ENCODE measurements around the gene CALU. TPM values are rescaled to one million over a fixed set of nuclear protein-coding genes. Genes with fewer than 3 reads are reported as not detected.

Gene CALU
- total RNA-seq, 2 donors from 2014 or later, result 190 to 353 TPM

GRCh38 chr7:128800567-128800966 is 61.4 kb downstream of the CALU start:
- no peak for ATAC-seq

GRCh38 chr7:128801003-128801402 is 61.8 kb downstream of the CALU start:
- no peak for ATAC-seq
- intact Hi-C loops (cut with DNase I), result no loop called here
- no peak for DNase-seq

More at GRCh38 chr7:128800567-128800966, 61.4 kb downstream of the CALU start:
- intact Hi-C loops (cut with DNase I), result no loop called here
- DNase-seq, result no peak

- intact Hi-C loops (cut with DNase I), result no loop called here
- DNase-seq (no peak), ATAC-seq (no peak)
Observed at GRCh38 chr7:128801667-128802418, 62.7 kb downstream of the CALU start.

DNA sequence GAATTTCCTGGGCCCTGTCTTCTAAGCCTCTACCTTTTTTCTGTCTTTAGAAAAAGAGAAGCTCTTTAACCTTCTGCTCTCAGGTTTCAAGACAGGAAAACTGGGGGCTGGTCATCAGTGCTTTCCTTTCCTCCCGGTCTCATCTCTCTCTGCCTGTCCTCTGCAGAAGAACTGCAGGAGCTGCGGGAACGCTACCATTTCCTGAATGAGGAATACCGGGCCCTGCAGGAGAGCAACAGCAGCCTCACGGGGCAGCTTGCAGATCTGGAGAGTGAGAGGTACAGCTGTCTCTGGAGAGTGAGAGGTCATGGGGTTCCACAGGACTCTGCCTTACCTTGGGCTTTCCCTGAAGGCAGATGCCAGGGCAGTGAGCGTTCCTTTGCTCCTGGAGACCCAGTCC is 65.3 kb downstream of the CALU start:
- no peak for ATAC-seq
- no peak for DNase-seq
- intact Hi-C loops (cut with DNase I), result no loop called here

DNA sequence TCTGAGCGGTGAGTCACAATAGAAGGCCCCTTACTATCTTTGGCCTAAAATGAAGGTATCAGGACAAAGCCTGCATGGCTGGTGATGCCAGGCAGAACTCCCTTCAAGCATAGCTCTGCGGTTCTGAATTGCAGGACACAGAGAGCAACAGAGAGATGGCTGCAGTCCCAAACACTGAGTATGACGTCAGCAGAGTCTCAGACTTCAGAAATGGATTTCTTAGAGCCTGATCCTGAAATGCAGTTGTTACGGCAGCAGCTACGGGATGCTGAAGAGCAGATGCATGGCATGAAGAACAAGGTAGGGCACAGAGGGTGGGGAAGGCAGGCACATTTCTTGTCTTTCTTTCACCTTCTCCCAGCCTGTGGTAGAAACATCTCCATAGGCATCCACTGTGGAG is 66.1 kb downstream of the CALU start:
- intact Hi-C loops (cut with DNase I), result no loop called here
- no peak for ATAC-seq
- DNase-seq, result no peak

GRCh38 chr7:128807191-128807590 is 68.0 kb downstream of the CALU start:
- no peak for ATAC-seq
- DNase-seq, result no peak
- intact Hi-C loops (cut with DNase I), result no loop called here

DNA sequence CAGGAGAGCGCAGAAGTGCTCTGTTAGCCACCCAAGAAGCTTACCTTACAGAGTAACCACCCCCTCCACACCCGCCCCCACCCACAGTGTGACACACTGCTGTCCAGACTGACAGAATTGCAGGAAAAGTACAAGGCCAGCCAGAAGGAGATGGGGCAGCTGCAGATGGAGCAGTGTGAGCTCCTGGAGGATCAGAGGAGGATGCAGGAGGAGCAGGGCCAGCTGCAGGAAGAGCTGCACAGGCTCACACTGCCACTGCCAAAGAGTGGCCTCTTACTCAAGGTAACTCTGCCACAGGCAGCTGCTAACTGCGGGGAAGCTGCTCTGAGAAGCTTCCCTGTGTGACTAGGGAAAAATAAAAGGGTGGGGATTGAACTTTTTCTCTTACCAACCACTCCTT is 70.2 kb downstream of the CALU start:
- intact Hi-C loops (cut with DNase I), result no loop called here
- no peak for DNase-seq
- ATAC-seq, result no peak

- no peak for ATAC-seq
- intact Hi-C loops (cut with DNase I), result no loop called here
- DNase-seq, result no peak
Observed at GRCh38 chr7:128810473-128810872, 71.3 kb downstream of the CALU start.

DNA sequence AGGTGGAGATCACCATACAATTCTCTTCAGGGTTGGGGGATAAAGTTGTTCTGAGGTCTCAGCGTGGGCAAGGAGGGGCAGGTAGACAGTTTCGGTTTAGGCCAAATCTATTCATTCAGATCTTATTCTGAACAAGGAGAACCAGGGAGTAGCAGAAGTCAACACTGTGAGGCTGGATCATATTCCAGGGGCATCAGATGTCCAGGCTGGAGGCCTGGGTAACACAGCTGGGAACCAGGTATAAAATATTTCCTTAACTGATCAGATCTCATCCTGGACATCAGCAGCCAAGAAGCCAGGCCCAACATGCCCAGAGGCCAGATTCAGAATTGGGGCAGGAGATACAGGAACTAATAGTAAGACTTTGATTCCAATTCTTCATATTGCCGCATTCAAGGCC is 71.8 kb downstream of the CALU start:
- intact Hi-C loops (cut with DNase I), result no loop called here
- DNase-seq, result no peak
- no peak for ATAC-seq

GRCh38 chr7:128811631-128812430 is 72.7 kb downstream of the CALU start:
- ATAC-seq, result no peak

GRCh38 chr7:128812514-128813168 is 73.5 kb downstream of the CALU start:
- DNase-seq (peak; percentile 62), ATAC-seq (peak; percentile 41 to 69)
- intact Hi-C loops (cut with DNase I), result no loop called here

More at GRCh38 chr7:128811631-128812430, 72.7 kb downstream of the CALU start:
- intact Hi-C loops (cut with DNase I), result no loop called here
- no peak for DNase-seq

- ATAC-seq, result no peak
- DNase-seq, result no peak
- intact Hi-C loops (cut with DNase I), result no loop called here
Observed at GRCh38 chr7:128814499-128814898, 75.3 kb downstream of the CALU start.

DNA sequence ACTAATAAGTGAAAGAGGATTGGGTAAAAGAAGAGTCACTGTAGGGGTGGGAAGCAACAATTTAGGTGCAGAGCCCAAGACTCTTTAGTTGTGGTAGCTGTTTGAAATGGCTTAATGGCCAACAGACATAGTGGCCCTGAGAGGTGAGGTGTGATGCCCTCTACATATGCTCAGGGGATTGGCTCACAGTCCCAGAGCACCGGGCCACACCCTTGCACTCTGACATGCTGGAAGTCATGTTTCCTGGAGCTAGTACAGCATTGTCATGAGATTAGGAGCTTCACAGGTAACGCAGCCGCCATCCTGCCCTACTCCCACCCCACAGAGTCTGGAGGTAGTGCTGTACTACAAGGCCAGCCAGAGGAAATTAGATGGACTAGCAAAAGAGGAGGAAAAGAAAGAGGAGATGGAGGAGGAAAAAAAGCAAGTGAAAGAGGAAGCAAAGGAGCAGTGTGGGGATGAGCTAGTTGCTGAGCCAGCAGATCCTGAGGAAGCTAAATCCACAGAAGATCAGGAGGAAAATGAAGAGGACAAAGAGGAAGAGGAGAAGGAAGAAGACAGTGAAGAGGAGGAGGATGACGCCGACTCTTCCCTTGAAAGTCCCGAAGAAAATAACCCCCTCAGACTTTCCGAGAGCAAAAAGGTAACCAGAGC is 76.3 kb downstream of the CALU start:
- ATAC-seq (peak in 1 of 2 donors; percentile 24), DNase-seq (no peak)
- intact Hi-C loops (cut with DNase I), result no loop called here

- ATAC-seq, result no peak
- intact Hi-C loops (cut with DNase I), result no loop called here
- DNase-seq, result no peak
Observed at GRCh38 chr7:128818694-128819093, 79.5 kb downstream of the CALU start.

Other genes with a start within 250 kb of the CALU start
- 1 to 10 TPM; 2.1 to 2.9 TPM for gene GARIN1A, start 67.1 kb upstream of the CALU start, total RNA-seq
- gene OPN1SW, start 36.4 kb downstream of the CALU start, total RNA-seq, result not detected
- gene CCDC136, start 52.6 kb downstream of the CALU start, total RNA-seq, result 1 to 10 TPM; 2.9 to 7.2 TPM
- gene FLNC, start 91.0 kb downstream of the CALU start, total RNA-seq, result 100 to 1,000 TPM; 226 to 257 TPM
- 100 to 1,000 TPM; 117 to 119 TPM for gene ATP6V1F, start 123.5 kb downstream of the CALU start, total RNA-seq
- under 1 TPM; 0.31 to 0.50 TPM for gene KCP, start 171.3 kb downstream of the CALU start, total RNA-seq
- gene IRF5, start 198.6 kb downstream of the CALU start, total RNA-seq, result 1 to 10 TPM; 4.6 to 5.6 TPM